ENCODE measurements around the gene SLC37A2.

The SLC37A2 gene

GRCh38 chr11:125056931-125057692 is 6.0 kb upstream of the SLC37A2 start:
- Histone ChIP-seq H2AK5ac (ENCODE audit: low read length) (no peak overlapping the region), H3K79me2 (ENCODE audit: control insufficient read depth, insufficient read depth, low read length, poor library complexity) (no peaks in the 10 kb centered on the region), H2AFZ (ENCODE audit: insufficient read depth, low read length, poor library complexity) (no peak overlapping the region), H4K8ac (ENCODE audit: low read depth, low read length) (no peak overlapping the region), H3K9ac (ENCODE audit: low read length) (no peak overlapping the region), H3K27me3 (ENCODE audit: insufficient read depth, low read length) (peaks cover 9% of the 10 kb centered on the region), H3K4me1 (ENCODE audit: control insufficient read depth in 1 of 2, insufficient read depth in 2 of 2, low read length in 2 of 2) (no peaks in the 10 kb centered on the region), H3K23ac (ENCODE audit: low read length) (no peak overlapping the region), H2BK120ac (ENCODE audit: insufficient read depth, low read length, poor library complexity) (no peak overlapping the region), H3K36me3 (ENCODE audit: control insufficient read depth in 1 of 2, insufficient read depth in 2 of 2, low read length in 2 of 2) (no peaks in the 10 kb centered on the region), H3K9me3 (ENCODE audit: insufficient read depth, low read depth, low read length) (no peaks in the 10 kb centered on the region), H4K12ac (ENCODE audit: low read depth, low read length) (no peak overlapping the region), H3K4me3 (ENCODE audit: low read depth, low read length) (no peak overlapping the region), H3K79me1 (ENCODE audit: low read length) (no peaks in the 10 kb centered on the region), H4K91ac (ENCODE audit: low read depth, low read length) (no peak overlapping the region), H2BK12ac (ENCODE audit: low read length) (no peak overlapping the region), H2BK5ac (ENCODE audit: low read depth, low read length, poor library complexity) (no peak overlapping the region), H3K14ac (ENCODE audit: low read length) (no peak overlapping the region), H3K18ac (ENCODE audit: low read length) (no peak overlapping the region), H3K4me2 (ENCODE audit: low read length) (no peak overlapping the region), H3K4ac (ENCODE audit: low read depth, low read length) (no peak overlapping the region), H3K27ac (ENCODE audit: low read depth, low read length) (no peak overlapping the region)
- WGBS (ENCODE audit: extremely low coverage, insufficient coverage, insufficient read length) = no CpG with 5 or more reads among the region's 5 CpGs
- no peak for DNase-seq

GRCh38 chr11:125057693-125058016 is 5.5 kb upstream of the SLC37A2 start:
- Histone ChIP-seq H2AFZ (ENCODE audit: insufficient read depth, low read length, poor library complexity) (no peak overlapping the region), H3K4me2 (ENCODE audit: low read length) (no peak overlapping the region), H3K14ac (ENCODE audit: low read length) (no peak overlapping the region), H3K36me3 (ENCODE audit: control insufficient read depth in 1 of 2, insufficient read depth in 2 of 2, low read length in 2 of 2) (no peaks in the 10 kb centered on the region), H3K23ac (ENCODE audit: low read length) (no peak overlapping the region), H3K27me3 (ENCODE audit: insufficient read depth, low read length) (peaks cover 14% of the 10 kb centered on the region), H3K9me3 (ENCODE audit: insufficient read depth, low read depth, low read length) (no peaks in the 10 kb centered on the region), H4K12ac (ENCODE audit: low read depth, low read length) (no peak overlapping the region), H2BK12ac (ENCODE audit: low read length) (no peak overlapping the region), H3K79me1 (ENCODE audit: low read length) (no peaks in the 10 kb centered on the region), H3K9ac (ENCODE audit: low read length) (no peak overlapping the region), H4K8ac (ENCODE audit: low read depth, low read length) (no peak overlapping the region), H3K4ac (ENCODE audit: low read depth, low read length) (no peak overlapping the region), H3K18ac (ENCODE audit: low read length) (no peak overlapping the region), H2AK5ac (ENCODE audit: low read length) (no peak overlapping the region), H2BK5ac (ENCODE audit: low read depth, low read length, poor library complexity) (no peak overlapping the region), H3K27ac (ENCODE audit: low read depth, low read length) (no peak overlapping the region), H3K79me2 (ENCODE audit: control insufficient read depth, insufficient read depth, low read length, poor library complexity) (no peaks in the 10 kb centered on the region), H4K91ac (ENCODE audit: low read depth, low read length) (no peak overlapping the region), H3K4me1 (ENCODE audit: control insufficient read depth in 1 of 2, insufficient read depth in 2 of 2, low read length in 2 of 2) (no peaks in the 10 kb centered on the region), H3K4me3 (ENCODE audit: low read depth, low read length) (no peak overlapping the region), H2BK120ac (ENCODE audit: insufficient read depth, low read length, poor library complexity) (no peak overlapping the region)
- no peak for DNase-seq
- WGBS (ENCODE audit: extremely low coverage, insufficient coverage, insufficient read length) = no CpG with 5 or more reads among the region's 5 CpGs

DNA sequence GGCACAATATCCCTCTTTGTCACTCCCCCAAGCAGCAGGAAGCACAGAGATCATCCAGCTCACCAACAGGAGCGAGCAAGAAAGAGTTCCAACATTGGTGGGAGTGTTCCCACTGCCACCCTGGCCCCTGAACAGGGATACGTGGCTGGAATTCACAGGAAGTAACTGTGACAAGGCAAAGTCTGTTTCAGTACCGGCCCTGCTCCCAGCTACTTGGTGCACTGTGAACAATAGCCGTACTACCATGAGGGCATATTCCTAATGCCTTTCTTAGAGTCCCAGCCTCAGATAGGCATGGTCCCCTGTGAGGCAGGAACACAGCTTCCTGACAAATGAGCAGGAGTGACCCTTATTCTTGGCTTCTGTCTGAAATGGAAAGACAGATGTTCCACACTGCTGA is 1.8 kb upstream of the SLC37A2 start:
- Histone ChIP-seq H2BK12ac (ENCODE audit: low read length) (no peak overlapping the region), H2BK120ac (ENCODE audit: insufficient read depth, low read length, poor library complexity) (no peak overlapping the region), H3K4me2 (ENCODE audit: low read length) (no peak overlapping the region), H3K4me1 (ENCODE audit: control insufficient read depth in 1 of 2, insufficient read depth in 2 of 2, low read length in 2 of 2) (peaks cover 8 to 10% of the 10 kb centered on the region in 2 experiments), H3K36me3 (ENCODE audit: control insufficient read depth in 1 of 2, insufficient read depth in 2 of 2, low read length in 2 of 2) (no peaks in the 10 kb centered on the region), H4K8ac (ENCODE audit: low read depth, low read length) (no peak overlapping the region), H3K4ac (ENCODE audit: low read depth, low read length) (no peak overlapping the region), H3K9me3 (ENCODE audit: insufficient read depth, low read depth, low read length) (no peaks in the 10 kb centered on the region), H4K12ac (ENCODE audit: low read depth, low read length) (no peak overlapping the region), H3K4me3 (ENCODE audit: low read depth, low read length) (peak overlapping the region; percentile 37), H2AK5ac (ENCODE audit: low read length) (no peak overlapping the region), H3K27ac (ENCODE audit: low read depth, low read length) (no peak overlapping the region), H3K9ac (ENCODE audit: low read length) (no peak overlapping the region), H2BK5ac (ENCODE audit: low read depth, low read length, poor library complexity) (no peak overlapping the region), H3K79me2 (ENCODE audit: control insufficient read depth, insufficient read depth, low read length, poor library complexity) (no peaks in the 10 kb centered on the region), H3K27me3 (ENCODE audit: insufficient read depth, low read length) (peaks cover 32% of the 10 kb centered on the region), H4K91ac (ENCODE audit: low read depth, low read length) (no peak overlapping the region), H3K18ac (ENCODE audit: low read length) (no peak overlapping the region), H3K14ac (ENCODE audit: low read length) (no peak overlapping the region), H2AFZ (ENCODE audit: insufficient read depth, low read length, poor library complexity) (no peak overlapping the region), H3K79me1 (ENCODE audit: low read length) (peaks cover 1% of the 10 kb centered on the region), H3K23ac (ENCODE audit: low read length) (no peak overlapping the region)
- no peak for DNase-seq
- no CpG with 5 or more reads among the region's 4 CpGs for WGBS (ENCODE audit: extremely low coverage, insufficient coverage, insufficient read length)

DNA sequence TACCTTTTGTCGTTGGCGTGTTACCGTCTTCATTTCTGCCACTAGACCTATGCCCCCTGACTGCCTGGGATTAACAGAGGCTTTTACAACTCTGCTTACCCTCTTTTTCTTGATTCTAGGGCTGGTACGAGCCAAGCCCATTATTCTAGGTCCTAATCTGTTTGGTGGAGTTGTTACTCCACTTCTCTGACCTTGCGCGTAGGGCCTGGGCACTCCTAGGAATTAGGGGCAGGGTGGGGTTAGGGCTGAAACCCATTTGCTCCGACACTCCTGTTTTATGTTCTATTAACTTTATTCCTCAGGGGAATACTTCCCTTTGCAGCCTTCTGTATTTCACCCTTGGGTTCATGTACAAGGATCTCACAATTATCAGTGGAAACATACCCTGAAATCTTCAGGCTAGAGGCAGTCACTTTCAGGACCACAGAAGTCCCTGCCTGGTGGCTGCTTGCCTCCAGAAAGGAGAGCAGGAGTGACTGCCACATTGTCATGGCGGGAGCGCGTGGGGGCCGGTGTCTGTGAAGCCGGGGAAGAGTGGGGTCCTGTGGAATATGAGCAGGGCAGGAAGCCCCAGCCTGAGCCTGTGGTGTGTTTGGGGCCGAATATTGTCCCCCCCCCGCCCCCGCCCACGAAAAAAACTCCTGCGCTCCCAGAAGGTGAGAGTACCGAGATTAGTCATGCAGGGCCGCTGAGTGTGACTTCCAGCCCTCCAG is 731 bp upstream of the SLC37A2 start:
- peaks cover 32% of the 10 kb centered on the region for H3K27me3 ChIP-seq (ENCODE audit: insufficient read depth, low read length)

More for the DNA sequence above, 731 bp upstream of the SLC37A2 start:
- no peak overlapping the region for H3K4ac ChIP-seq (ENCODE audit: low read depth, low read length)
- peak overlapping the region; percentile 70 for H3K4me2 ChIP-seq (ENCODE audit: low read length)
- H3K4me3 ChIP-seq (ENCODE audit: low read depth, low read length) = peak overlapping the region; percentile 65
- WGBS (ENCODE audit: extremely low coverage, insufficient coverage, insufficient read length) = no CpG with 5 or more reads among the region's 19 CpGs
- no peak overlapping the region for H4K8ac ChIP-seq (ENCODE audit: low read depth, low read length)
- H3K9me3 ChIP-seq (ENCODE audit: insufficient read depth, low read depth, low read length) = no peaks in the 10 kb centered on the region
- no peak overlapping the region for H2BK12ac ChIP-seq (ENCODE audit: low read length)
- H2BK120ac ChIP-seq (ENCODE audit: insufficient read depth, low read length, poor library complexity) = no peak overlapping the region
- no peak overlapping the region for H2BK5ac ChIP-seq (ENCODE audit: low read depth, low read length, poor library complexity)
- H3K4me1 ChIP-seq (ENCODE audit: control insufficient read depth in 1 of 2, insufficient read depth in 2 of 2, low read length in 2 of 2) = peaks cover 8 to 10% of the 10 kb centered on the region in 2 experiments
- H3K36me3 ChIP-seq (ENCODE audit: control insufficient read depth in 1 of 2, insufficient read depth in 2 of 2, low read length in 2 of 2) = no peaks in the 10 kb centered on the region
- no peaks in the 10 kb centered on the region for H3K79me2 ChIP-seq (ENCODE audit: control insufficient read depth, insufficient read depth, low read length, poor library complexity)
- no peak for DNase-seq
- H3K27ac ChIP-seq (ENCODE audit: low read depth, low read length) = no peak overlapping the region
- H3K23ac ChIP-seq (ENCODE audit: low read length) = no peak overlapping the region
- no peak overlapping the region for H4K91ac ChIP-seq (ENCODE audit: low read depth, low read length)
- peak overlapping the region; percentile 66 for H2AFZ ChIP-seq (ENCODE audit: insufficient read depth, low read length, poor library complexity)
- H3K18ac ChIP-seq (ENCODE audit: low read length) = no peak overlapping the region
- no peak overlapping the region for H3K14ac ChIP-seq (ENCODE audit: low read length)
- H2AK5ac ChIP-seq (ENCODE audit: low read length) = no peak overlapping the region
- no peak overlapping the region for H3K9ac ChIP-seq (ENCODE audit: low read length)
- H3K79me1 ChIP-seq (ENCODE audit: low read length) = peaks cover 1% of the 10 kb centered on the region
- no peak overlapping the region for H4K12ac ChIP-seq (ENCODE audit: low read depth, low read length)

All from trophoblast cell (in vitro differentiated cells and primary cell).